Endothelial cell of umbilical vein (primary cell): ENCODE data around the gene AQP12A. TPM values are rescaled to one million over a fixed set of nuclear protein-coding genes. Genes with fewer than 3 reads are reported as not detected.

Experiments used
- BruUV-seq: library from RNA; stranded (reverse); fragments of 400-500 nt; replicated peaks from 2 replicates; lab custom pipeline; 2021; lab: Mats Ljungman, UMichigan
- CTCF ChIA-PET: fragments of 300-600, 350-600 bp; sonication (Branson Sonifier 250); formaldehyde crosslinking; loops from one replicate; lab custom pipeline; 2021; ENCODE audit warnings: antibody characterized with exemption, inconsistent platforms; lab: Charles Lee
- POLR2A ChIA-PET: fragments of 300-600, 350-600 bp; sonication (Branson Sonifier 250); formaldehyde crosslinking; loops from one replicate; lab custom pipeline; 2021; ENCODE audit warnings: antibody characterized with exemption, inconsistent platforms; lab: Charles Lee
- DNase-seq: peaks from one replicate; pipeline ENCODE4 v3.0.0-alpha.2; 2011; ENCODE audit warnings: low read depth, low spot score
- FAIRE-seq: peaks from 2 replicates; lab custom pipeline; 2011; peaks lifted over from hg19 to GRCh38; lab: Jason Lieb, UNC
- H2AFZ ChIP-seq: 2 replicates; pipeline ENCODE4 v1.6.0; 2012; ENCODE audit warnings: low read depth, low read length, control low read depth, inconsistent platforms
- H3K27ac ChIP-seq: 2 replicates; pipeline ENCODE4 v1.5.1; 2011; ENCODE audit warnings: low read depth, mild to moderate bottlenecking, control low read depth, low read length, moderate library complexity; ENCODE audit not compliant: insufficient read depth
- H3K27me3 ChIP-seq, 2 experiments: 2 replicates each; pipeline versions ENCODE4 v1.6.0 to v1.6.1; 2011; ENCODE audit warnings: low read length in 2 of 2, mixed read lengths in 1 of 2; ENCODE audit not compliant: control insufficient read depth in 2 of 2, insufficient read depth in 2 of 2
- H3K36me3 ChIP-seq, 2 experiments: 2 replicates in 1 of 2; 3 replicates in 1 of 2; pipeline ENCODE4 v1.5.1; 2011; ENCODE audit warnings: low read length in 2 of 2, mild to moderate bottlenecking in 1 of 2, moderate library complexity in 1 of 2; ENCODE audit not compliant: control insufficient read depth in 2 of 2, insufficient read depth in 2 of 2; ENCODE audit errors: extremely low read depth in 1 of 2
- H3K4me1 ChIP-seq: 3 replicates; pipeline ENCODE4 v1.5.1; 2011; ENCODE audit warnings: mild to moderate bottlenecking, low read length; ENCODE audit not compliant: control insufficient read depth, insufficient read depth; ENCODE audit errors: extremely low read depth
- H3K4me2 ChIP-seq: 2 replicates; pipeline ENCODE4 v1.6.1; 2011; ENCODE audit warnings: low read length, control low read depth, mixed read lengths; ENCODE audit not compliant: insufficient read depth
- H3K4me3 ChIP-seq, 3 experiments: fragments of 200-600 bp in 1 of 3; sonication (generic), shearing (Covaris generic) in 1 of 3; replicated peaks in 1 of 3; 2 replicates each; pipeline ENCODE4 v1.5.1; 2011 to 2016; ENCODE audit warnings: control low read depth in 3 of 3, low read length in 3 of 3, mild to moderate bottlenecking in 2 of 3, inconsistent platforms in 1 of 3, low read depth in 1 of 3, moderate library complexity in 1 of 3; ENCODE audit not compliant: insufficient read depth in 1 of 3
- H3K79me2 ChIP-seq: 2 replicates; pipeline ENCODE4 v1.6.0; 2012; ENCODE audit warnings: low read length, inconsistent platforms; ENCODE audit not compliant: control insufficient read depth, insufficient read depth
- H3K9ac ChIP-seq: replicated peaks from 2 replicates; pipeline ENCODE3; 2011; ENCODE audit warnings: low read length, control low read depth; ENCODE audit not compliant: insufficient read depth; ENCODE audit errors: extremely low read depth
- H3K9me1 ChIP-seq: replicated peaks from 3 replicates; pipeline ENCODE4 v1.6.0; 2011; ENCODE audit warnings: mild to moderate bottlenecking, low read length; ENCODE audit not compliant: control insufficient read depth, insufficient read depth; ENCODE audit errors: extremely low read depth
- H3K9me3 ChIP-seq: replicated peaks from 2 replicates; pipeline ENCODE4 v1.5.1; 2012; ENCODE audit warnings: low read length, inconsistent platforms; ENCODE audit not compliant: control insufficient read depth, insufficient read depth
- H4K20me1 ChIP-seq: replicated peaks from 2 replicates; pipeline ENCODE3; 2011; ENCODE audit warnings: mild to moderate bottlenecking, low read length; ENCODE audit not compliant: control insufficient read depth, insufficient read depth; ENCODE audit errors: extremely low read depth
- EZH2 ChIP-seq: IDR thresholded peaks from 2 replicates; pipeline ENCODE4 v1.6.1; 2012; ENCODE audit warnings: borderline replicate concordance, low read depth, mild to moderate bottlenecking, moderate library complexity, low read length, inconsistent platforms; ENCODE audit not compliant: severe bottlenecking
- FOS ChIP-seq: IDR thresholded peaks from 2 replicates; pipeline ENCODE4 v1.6.1; 2011; ENCODE audit warnings: mild to moderate bottlenecking, low read length, moderate library complexity, borderline replicate concordance; ENCODE audit not compliant: insufficient read depth
- GATA2 ChIP-seq: IDR thresholded peaks from 2 replicates; pipeline ENCODE4 v1.7.0; 2011; ENCODE audit warnings: low read depth, mild to moderate bottlenecking, moderate library complexity, mixed read lengths, low read length; ENCODE audit not compliant: insufficient read length, insufficient read depth
- JUN ChIP-seq: IDR thresholded peaks from 2 replicates; pipeline ENCODE4 v1.6.1; 2011; ENCODE audit warnings: borderline replicate concordance, low read depth; ENCODE audit not compliant: insufficient read length, insufficient read depth
- MYC ChIP-seq: IDR thresholded peaks from one replicate; pipeline ENCODE4 v1.6.1; 2011; ENCODE audit warnings: mild to moderate bottlenecking, low read depth, low read length
- POLR2A ChIP-seq: IDR thresholded peaks from 2 replicates; pipeline ENCODE4 v1.6.1; 2012; ENCODE audit warnings: low read depth, mild to moderate bottlenecking, control low read depth, low read length
- POLR2AphosphoS5 ChIP-seq: IDR thresholded peaks from 2 replicates; pipeline ENCODE4 v1.6.1; 2012; ENCODE audit warnings: low read depth, mild to moderate bottlenecking, control low read depth, low read length, moderate library complexity; ENCODE audit not compliant: insufficient read depth
- dilution Hi-C: fragments of 300-500 bp; cut with MboI; formaldehyde crosslinking; loops from one replicate; pipeline ENCODE4 v1.15.0; 2019; ENCODE audit warnings: low sequenced_read_pairs; ENCODE audit not compliant: extremely low pct_ligation_motif_present
- intact Hi-C: fragments of 100-400 bp; cut with micrococcal nuclease; formaldehyde crosslinking; loops from one replicate; pipeline ENCODE4 v1.10.0; 2022
- polyA plus RNA-seq, 4 experiments: library from polyadenylated mRNA; depleted of rRNA in 3 of 4; stranded (reverse) in 3 of 4; unstranded in 1 of 4; fragments of >200 nt; gene quantifications; 2 replicates each; pipeline versions ENCODE4 v1.2.1 to v1.2.3, GENCODE V29; 2011 to 2012; ENCODE audit warnings: missing spikeins in 1 of 4
- total RNA-seq: library from RNA; stranded (reverse); gene quantifications from 2 replicates; pipeline ENCODE4 v1.2.3, GENCODE V29; 2021
- TF ChIP-seq, protein P1 (sequence below): IDR thresholded peaks from 2 replicates; pipeline ENCODE4 v1.6.1; 2011; ENCODE audit not compliant: insufficient read depth, insufficient read length
- TF ChIP-seq, protein P2 (sequence below), 2 donors: IDR thresholded peaks; 1 replicate in 1 of 2; 2 replicates in 1 of 2; pipeline ENCODE4 v1.5.1; 2011; ENCODE audit warnings: low read length in 2 of 2, mild to moderate bottlenecking in 2 of 2, moderate library complexity in 2 of 2, control low read depth in 1 of 2, inconsistent platforms in 1 of 2, low read depth in 1 of 2; ENCODE audit not compliant: insufficient read depth in 1 of 2; ENCODE audit errors: extremely low read depth in 1 of 2

AQP12A gene
- total and polyA plus RNA-seq, 2 donors (not counting 3 experiments of a cell fraction or from before 2014, with no cell fraction given), result not detected

DNA sequence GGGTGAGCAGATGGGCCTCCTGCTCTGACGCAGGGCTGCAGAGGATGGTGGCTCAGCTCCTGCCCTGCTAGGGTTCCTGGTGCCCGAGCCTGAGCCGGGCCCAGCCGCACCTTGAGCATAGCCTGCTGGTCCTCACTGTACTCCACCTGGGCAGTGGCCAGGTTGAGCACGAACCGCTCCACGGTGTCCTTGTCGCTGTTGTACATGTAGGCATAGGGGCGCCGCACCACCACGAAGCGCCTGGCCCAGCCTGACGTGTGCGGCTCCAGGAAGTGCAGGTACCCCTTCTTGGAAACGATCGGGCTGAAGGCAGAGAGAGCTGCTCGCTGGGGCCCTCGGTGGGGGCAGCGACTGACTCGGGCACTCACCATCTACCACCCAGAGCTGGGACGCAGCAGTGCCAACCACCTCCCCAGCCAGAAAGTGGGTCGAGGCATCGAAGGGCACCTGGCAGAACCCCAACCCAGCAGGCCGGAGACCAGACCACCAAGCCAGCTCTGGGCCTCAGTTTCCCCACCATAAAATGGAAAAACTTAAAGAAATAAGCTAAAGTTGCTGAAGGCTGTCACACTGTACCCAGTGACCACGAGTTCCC, 27.3 kb downstream of the AQP12A start:
- no peak for DNase-seq
- no TSS peak for BruUV-seq
- no peaks in the 10 kb centered on the region for H3K9me1 ChIP-seq
- H3K27ac ChIP-seq, result no peak overlapping the region
- CTCF ChIA-PET, result interaction anchor here (1.7 kb wide), 1 partner anchor 122 kb away, joined by 5 read pairs; no protein-coding TSS in a partner anchor
- no peaks in the 10 kb centered on the region for H4K20me1 ChIP-seq
- dilution Hi-C loops (no loop called here), intact Hi-C loops (no loop called here)
- H3K27me3 ChIP-seq, result no peaks in the 10 kb centered on the region
- no peaks in the 10 kb centered on the region for H3K4me1 ChIP-seq
- POLR2A ChIA-PET, result no interaction called here
- no peak for TF ChIP-seq POLR2A
- no peak for TF ChIP-seq POLR2AphosphoS5
- TF ChIP-seq FOS, result no peak
- TF ChIP-seq, protein P1, sequence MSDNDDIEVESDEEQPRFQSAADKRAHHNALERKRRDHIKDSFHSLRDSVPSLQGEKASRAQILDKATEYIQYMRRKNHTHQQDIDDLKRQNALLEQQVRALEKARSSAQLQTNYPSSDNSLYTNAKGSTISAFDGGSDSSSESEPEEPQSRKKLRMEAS, result no peak
- TF ChIP-seq JUN, result no peak
- no peak for TF ChIP-seq EZH2
- no peak for TF ChIP-seq GATA2
- TF ChIP-seq, protein P2, sequence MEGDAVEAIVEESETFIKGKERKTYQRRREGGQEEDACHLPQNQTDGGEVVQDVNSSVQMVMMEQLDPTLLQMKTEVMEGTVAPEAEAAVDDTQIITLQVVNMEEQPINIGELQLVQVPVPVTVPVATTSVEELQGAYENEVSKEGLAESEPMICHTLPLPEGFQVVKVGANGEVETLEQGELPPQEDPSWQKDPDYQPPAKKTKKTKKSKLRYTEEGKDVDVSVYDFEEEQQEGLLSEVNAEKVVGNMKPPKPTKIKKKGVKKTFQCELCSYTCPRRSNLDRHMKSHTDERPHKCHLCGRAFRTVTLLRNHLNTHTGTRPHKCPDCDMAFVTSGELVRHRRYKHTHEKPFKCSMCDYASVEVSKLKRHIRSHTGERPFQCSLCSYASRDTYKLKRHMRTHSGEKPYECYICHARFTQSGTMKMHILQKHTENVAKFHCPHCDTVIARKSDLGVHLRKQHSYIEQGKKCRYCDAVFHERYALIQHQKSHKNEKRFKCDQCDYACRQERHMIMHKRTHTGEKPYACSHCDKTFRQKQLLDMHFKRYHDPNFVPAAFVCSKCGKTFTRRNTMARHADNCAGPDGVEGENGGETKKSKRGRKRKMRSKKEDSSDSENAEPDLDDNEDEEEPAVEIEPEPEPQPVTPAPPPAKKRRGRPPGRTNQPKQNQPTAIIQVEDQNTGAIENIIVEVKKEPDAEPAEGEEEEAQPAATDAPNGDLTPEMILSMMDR (IDR thresholded peaks at IDR 0.05; ENCODE audit: extremely low read depth in 1 of 2, insufficient read depth in 1 of 2, low read depth in 1 of 2, low read length in 2 of 2), result no peak
- TF ChIP-seq MYC, result no peak
- H3K79me2 ChIP-seq, result no peaks in the 10 kb centered on the region
- H3K9ac ChIP-seq, result no peak overlapping the region
- no peak for FAIRE-seq
- H3K4me2 ChIP-seq, result no peak overlapping the region
- H2AFZ ChIP-seq, result no peak overlapping the region
- no peak overlapping the region for H3K4me3 ChIP-seq
- no peaks in the 10 kb centered on the region for H3K9me3 ChIP-seq
- H3K36me3 ChIP-seq, result no peaks in the 10 kb centered on the region
